Fibroblast of skin of left quadriceps (primary cell): ENCODE measurements around the gene OR4K13.

Source experiments
- DNase-seq, 2 experiments: peaks; one replicate each; pipeline ENCODE4 v3.0.0-alpha.2; 2013; ENCODE audit warnings: low read depth in 2 of 2

OR4K13 gene, protein sequence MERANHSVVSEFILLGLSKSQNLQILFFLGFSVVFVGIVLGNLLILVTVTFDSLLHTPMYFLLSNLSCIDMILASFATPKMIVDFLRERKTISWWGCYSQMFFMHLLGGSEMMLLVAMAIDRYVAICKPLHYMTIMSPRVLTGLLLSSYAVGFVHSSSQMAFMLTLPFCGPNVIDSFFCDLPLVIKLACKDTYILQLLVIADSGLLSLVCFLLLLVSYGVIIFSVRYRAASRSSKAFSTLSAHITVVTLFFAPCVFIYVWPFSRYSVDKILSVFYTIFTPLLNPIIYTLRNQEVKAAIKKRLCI

DNA sequence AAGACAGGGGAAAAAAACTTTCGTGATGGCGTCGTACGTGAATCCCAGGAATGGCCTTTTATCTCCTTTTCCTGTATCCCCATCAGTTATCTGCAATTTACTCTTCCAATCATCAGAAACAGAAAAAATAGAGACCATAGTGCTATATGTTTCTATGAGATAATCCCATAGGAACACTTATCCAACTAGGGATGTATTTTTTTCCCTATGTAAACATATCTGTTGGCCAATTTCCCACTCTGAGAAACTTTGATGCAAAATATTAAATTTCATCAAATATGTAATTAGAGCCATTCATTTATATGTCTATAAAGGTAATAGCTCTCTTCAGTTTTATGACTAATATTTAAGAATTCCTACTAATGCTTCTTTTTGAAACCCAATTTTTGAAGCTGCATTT is at the start of gene OR4K13:
TSS of gene OR4K13 (minus strand) at position 101 of the 400 bp plus-strand sequence. CDS start 1,280 bp downstream, outside the sequence.
- no peak for DNase-seq

DNA sequence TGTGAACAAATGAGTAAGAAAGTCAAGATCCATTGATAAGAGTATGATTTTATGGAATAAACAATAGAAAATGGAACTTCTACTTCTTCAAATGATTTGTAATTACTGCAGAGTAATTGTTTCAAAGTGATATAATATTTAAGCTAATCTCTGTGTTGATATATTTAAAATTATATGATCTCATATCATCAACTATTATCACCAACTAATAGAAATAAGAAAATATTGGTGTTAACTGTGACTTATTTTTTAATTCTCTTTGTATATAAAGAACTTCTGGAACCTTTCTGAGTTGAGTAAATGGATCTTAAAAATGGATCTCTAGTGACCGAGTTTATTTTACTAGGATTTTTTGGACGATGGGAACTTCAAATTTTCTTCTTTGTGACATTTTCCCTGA is 23.9 kb upstream of the OR4K13 start, which contains the start of gene OR4L1:
TSS of gene OR4L1 (plus strand) at position 301 of the 400 bp plus-strand sequence. CDS start at position 301, 0 bp downstream.
- DNase-seq, result no peak

DNA sequence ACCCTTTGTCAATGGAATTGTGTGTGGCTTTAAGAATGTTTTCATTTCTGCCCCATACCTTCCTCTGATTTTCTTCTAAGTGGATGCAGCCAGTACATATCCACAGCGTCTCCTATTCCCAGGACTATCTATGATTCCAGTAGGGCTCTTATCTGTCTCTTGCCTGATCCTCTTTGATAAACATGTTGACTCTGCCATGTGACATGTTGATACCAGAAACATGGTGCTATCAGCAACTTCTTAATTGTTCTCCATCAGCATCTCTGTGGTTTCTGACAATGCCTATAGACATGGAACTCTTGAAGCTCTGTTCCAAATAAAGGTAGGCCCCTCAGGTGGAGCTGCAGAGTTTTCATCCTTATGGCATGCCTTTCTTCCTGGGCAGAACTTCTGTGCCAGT is 12.4 kb upstream of the OR4K13 start:
- DNase-seq, result no peak

DNA sequence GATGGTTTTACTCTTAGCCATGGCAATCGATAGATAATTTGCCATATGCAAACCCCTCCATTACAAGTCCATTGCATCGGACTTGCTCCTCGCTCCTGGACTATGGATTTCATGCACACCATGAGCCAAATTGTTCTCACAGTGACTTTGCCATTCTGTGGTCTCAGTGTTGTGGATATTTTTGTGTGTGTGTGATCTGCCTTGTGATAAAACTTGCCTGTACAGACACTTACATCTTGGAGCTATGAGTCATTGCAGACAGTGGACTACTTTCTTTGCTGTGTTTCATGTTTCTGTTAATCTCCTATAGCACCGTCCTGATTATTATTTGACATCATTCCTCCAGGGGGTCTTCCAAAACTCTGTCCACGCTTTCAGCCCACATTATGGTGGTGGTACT is 8.4 kb upstream of the OR4K13 start:
- no peak for DNase-seq

DNA sequence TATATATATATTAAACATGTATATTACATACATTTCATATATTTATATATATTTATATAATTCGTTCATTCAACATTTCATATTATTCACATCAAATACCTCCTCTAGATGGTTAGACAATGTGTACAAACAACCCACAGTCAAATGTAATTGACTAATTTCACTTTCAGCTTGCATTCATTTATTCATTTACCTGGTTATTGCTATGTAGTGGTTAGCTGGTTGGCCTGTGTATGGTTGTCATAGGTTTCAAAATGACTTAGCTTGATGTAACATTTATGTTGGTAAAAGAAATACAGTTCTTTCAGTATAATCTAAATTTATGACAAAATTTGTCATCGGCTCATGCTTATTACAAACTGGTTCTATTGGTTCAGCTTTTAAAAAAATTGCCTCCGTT is 389 bp downstream of the OR4K13 start:
- DNase-seq, result no peak

DNA sequence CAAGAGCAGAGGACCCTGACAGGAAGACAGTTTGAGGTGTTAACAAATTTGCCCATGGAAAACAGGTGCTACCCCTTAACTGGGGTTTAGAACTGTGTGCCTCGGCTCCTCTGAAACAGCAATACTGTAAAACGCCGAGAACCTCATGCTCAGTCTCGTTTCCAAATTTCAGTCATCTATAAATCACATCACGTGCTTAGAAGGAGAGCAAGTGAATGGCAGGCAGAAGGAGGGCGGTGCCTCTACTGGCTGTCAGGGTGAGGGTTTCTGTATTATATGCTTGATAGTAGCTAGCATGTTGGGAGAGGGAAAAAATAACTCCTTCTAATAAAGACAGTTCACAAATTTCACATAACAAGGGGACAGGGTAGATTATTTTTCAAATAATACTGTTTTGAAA is 4.8 kb downstream of the OR4K13 start:
- DNase-seq, result no peak

DNA sequence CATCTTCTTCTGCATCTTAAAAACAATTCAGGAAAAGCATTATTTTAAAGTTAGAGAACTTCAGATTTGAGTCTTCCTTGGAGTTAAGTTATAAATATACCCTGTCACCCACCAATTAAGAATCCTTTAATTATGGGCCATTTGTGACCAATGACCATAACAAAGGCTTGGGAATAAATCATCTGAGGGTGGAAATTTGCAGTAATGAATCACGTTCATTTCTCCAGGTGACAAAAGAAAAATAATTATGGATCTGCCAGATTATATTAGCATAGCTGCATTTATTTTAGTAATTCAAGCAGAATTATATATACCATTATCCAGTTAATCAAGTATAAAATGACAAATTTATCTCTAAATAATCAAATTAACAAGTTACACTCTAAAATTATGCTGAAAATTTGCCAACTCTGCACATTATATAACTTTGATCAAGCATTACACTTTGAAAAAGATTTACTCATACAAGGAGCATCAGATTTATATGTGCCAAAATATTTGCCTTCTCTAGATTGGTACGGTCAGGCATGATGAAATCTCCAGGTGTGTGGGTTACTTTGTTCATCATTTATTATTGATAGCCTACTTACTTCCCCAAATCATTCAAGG is 16.5 kb downstream of the OR4K13 start, which contains the start of gene OR4K14:
TSS of gene OR4K14 (minus strand) at position 51 of the 609 bp plus-strand sequence. CDS start 4,114 bp downstream, outside the sequence.
- DNase-seq, result no peak

DNA sequence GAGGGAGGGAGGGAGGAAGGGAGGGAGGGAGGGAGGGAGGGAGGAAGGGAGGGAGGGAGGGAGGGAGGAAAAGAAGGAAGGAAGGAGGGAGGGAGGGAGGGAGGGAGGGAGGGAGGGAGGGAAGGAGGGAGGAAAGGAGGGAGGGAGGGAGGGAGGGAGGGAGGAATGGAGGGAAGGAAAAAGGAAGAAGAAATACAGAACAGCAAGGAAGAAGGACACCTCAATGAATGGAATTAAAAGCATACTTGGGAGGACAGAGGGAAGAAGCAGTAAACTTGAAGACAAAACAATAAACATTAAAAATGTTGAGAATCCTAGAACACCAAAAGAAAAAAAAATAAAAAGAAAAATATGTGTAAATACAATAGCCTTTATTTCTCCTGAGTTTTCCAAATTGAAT is 27.7 kb downstream of the OR4K13 start:
- DNase-seq, result no peak

DNA sequence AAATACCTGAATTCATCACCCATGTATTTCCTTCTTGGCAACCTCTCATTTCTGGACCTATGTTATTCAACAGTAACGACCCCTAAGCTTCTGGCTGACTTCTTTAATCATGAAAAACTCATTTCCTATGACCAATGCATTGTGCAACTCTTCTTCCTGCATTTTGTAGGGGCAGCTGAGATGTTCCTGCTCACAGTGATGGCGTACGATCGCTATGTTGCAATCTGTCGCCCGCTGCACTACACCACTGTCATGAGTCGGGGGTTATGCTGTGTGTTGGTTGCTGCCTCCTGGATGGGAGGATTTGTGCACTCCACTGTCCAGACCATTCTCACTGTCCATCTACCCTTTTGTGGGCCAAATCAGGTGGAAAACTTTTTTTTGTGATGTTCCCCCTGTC is 33.5 kb downstream of the OR4K13 start:
- DNase-seq, result no peak

DNA sequence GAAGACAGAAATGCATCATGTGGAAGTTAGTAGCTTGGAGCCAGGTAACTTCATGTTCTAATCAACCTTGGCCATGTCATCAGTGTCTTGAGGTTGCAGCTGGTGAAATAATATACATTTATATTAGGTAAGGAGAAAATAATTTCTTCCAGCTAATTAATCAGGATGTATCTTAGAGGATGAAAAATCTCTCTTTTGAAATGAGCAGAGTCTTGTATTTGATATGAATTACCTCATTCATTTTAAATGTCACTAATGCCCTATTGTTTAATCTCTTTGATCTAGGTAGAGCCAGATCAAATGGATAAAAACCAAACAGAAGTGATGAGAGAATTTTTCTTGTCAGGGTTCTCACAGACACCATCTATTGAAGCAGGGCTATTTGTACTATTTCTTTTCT is 34.0 kb downstream of the OR4K13 start, which contains the start of gene OR4Q2:
TSS of gene OR4Q2 (plus strand) at position 301 of the 400 bp plus-strand sequence.
- DNase-seq, result no peak

DNA sequence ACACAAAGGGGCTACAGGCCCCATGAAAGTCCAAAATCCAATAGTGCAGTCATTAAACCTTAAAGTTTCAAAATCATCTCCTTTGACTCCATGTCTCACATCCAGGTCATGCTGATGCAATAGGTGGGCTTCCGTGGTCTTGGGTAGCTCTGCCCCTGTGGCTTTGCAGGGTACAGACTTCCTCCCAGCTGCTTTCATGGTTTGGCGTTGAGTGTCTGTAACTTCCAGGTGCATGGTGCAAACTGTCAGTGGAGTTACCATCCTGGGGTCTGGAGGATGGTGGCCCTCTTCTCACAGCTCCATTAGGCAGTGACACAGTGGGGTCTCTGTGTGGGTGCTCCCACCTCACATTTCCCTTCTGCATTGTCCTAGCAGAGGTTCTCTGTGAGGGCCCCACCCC is 42.4 kb downstream of the OR4K13 start:
- no peak for DNase-seq
